ENCODE measurements around the gene SLC24A3. TPM values are rescaled to one million over a fixed set of nuclear protein-coding genes. Genes with fewer than 3 reads are reported as not detected.
A peak's percentile ranks its signal among the peaks of the same experiment; 100 is the strongest.

Gene SLC24A3
- total and polyA plus RNA-seq, 2 of the 13 experiments (the other 11 are each of a cell fraction or from before 2014, with no cell fraction given), result not detected

DNA sequence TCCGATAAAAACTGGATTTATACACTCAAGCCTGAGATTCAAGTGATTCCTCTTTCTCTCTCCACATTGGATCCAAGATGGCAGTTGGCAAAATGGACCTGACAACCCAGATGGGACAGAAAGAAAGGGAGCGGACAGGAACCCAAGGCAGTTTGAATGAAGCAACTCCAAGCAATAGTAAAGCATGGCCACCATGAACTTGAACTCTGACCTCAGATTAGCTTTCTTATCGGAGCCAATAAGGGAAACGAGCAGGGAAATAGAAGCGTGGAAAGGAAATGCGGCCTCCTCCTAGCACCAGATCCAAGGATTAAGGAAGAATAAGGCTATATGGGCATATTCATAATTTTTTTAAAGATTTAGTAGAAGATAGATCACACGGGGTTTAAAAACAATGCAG is 332.2 kb downstream of the SLC24A3 start (continued):
- TF ChIP-seq ETV5 (CRISPR knock-in tag; IDR thresholded peaks at IDR 0.05; ENCODE audit: borderline replicate concordance) (no peak), TAF1 (CRISPR knock-in tag; IDR thresholded peaks at IDR 0.05) (no peak), SP2 (CRISPR knock-in tag; IDR thresholded peaks at IDR 0.05) (no peak), ZFP41 (CRISPR knock-in tag; IDR thresholded peaks at IDR 0.05; ENCODE audit: borderline replicate concordance) (no peak), HES4 (CRISPR knock-in tag; IDR thresholded peaks at IDR 0.05; ENCODE audit: borderline replicate concordance) (no peak)
- TF ChIP-seq, protein P1, sequence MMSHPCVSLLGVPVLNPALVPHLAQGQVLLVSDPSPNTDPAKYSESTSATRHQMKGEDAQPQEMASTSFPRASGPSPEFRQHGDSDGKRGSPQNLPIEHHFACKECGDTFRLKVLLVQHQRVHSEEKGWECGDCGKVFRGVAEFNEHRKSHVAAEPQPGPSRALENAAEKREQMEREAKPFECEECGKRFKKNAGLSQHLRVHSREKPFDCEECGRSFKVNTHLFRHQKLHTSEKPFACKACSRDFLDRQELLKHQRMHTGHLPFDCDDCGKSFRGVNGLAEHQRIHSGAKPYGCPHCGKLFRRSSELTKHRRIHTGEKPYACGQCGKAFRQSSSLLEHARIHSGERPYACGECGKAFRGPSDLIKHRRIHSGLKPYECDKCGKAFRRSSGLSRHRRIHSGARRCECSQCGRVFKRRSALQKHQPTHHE (CRISPR knock-in tag; IDR thresholded peaks at IDR 0.05; ENCODE audit: borderline replicate concordance), result no peak
- TF ChIP-seq, protein P2, sequence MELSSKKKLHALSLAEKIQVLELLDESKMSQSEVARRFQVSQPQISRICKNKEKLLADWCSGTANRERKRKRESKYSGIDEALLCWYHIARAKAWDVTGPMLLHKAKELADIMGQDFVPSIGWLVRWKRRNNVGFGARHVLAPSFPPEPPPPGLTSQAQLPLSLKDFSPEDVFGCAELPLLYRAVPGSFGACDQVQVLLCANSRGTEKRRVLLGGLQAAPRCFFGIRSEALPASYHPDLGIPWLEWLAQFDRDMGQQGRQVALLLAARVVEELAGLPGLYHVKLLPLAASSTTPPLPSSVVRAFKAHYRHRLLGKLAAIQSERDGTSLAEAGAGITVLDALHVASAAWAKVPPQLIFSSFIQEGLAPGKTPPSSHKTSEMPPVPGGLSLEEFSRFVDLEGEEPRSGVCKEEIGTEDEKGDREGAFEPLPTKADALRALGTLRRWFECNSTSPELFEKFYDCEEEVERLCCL (CRISPR knock-in tag; IDR thresholded peaks at IDR 0.05; ENCODE audit: borderline replicate concordance), result no peak

DNA sequence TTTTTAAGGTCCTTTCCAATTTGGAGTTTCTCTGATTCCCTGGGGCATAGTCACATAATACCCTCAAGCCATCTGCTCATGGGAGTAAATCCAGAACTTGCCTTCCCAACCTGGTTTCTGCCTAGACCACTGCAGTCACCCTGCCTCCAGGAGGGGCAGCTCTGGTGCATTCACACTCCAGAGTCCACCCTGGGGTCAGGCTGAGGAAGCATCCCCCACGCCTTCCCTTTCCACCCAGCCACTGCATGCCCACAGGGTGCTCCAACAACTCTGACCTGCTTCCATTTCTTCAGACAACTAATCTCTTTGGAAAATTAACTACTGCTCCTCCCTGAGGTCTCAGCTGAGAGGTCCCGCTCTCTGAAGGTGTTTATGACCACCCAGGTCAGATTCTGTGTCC is 334.2 kb downstream of the SLC24A3 start:
- peak; percentile 97 for TF ChIP-seq ZSCAN20 (CRISPR knock-in tag; IDR thresholded peaks at IDR 0.05; ENCODE audit: borderline replicate concordance)
- TF ChIP-seq, protein P3, sequence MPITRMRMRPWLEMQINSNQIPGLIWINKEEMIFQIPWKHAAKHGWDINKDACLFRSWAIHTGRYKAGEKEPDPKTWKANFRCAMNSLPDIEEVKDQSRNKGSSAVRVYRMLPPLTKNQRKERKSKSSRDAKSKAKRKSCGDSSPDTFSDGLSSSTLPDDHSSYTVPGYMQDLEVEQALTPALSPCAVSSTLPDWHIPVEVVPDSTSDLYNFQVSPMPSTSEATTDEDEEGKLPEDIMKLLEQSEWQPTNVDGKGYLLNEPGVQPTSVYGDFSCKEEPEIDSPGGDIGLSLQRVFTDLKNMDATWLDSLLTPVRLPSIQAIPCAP (CRISPR knock-in tag; IDR thresholded peaks at IDR 0.05; ENCODE audit: low read depth), result no peak
- no peak for ATAC-seq

More for the DNA sequence above, 334.2 kb downstream of the SLC24A3 start:
- H3K27me3 ChIP-seq (ENCODE audit: control insufficient read depth in 1 of 2, insufficient read depth in 2 of 2, low read length in 2 of 2), result peaks cover 0 to 16% of the 10 kb centered on the region in 2 experiments; a peak in 2 of 5 replicates
- no peak for DNase-seq (ENCODE audit: low spot score)
- POLR2A ChIA-PET, result no interaction called here
- H3K4me1 ChIP-seq (ENCODE audit: insufficient read depth, low read length), result no peaks in the 10 kb centered on the region
- intact Hi-C loops (cut with micrococcal nuclease; ENCODE audit: unreplicated experiment), result no loop called here
- no peak overlapping the region for H2AFZ ChIP-seq (ENCODE audit: low read length)
- CTCF ChIA-PET (ENCODE audit: low intra/inter-chr PET ratio, low total read pairs), result no interaction called here
- H3K27ac ChIP-seq (ENCODE audit: extremely low read length, insufficient read depth, low read length), result no peak overlapping the region
- no peak overlapping the region for H3K4me2 ChIP-seq (ENCODE audit: low read depth, low read length)
- H3K79me2 ChIP-seq (ENCODE audit: insufficient read depth, low read length), result no peaks in the 10 kb centered on the region
- no TSS peak for BruUV-seq (replicated peaks)
- in situ Hi-C loops (cut with HindIII; ENCODE audit: extremely low pct_ligation_motif_present, low pct_unique_long_range_greater_than_20kb), result no loop called here
- FAIRE-seq, result no peak
- H3K9ac ChIP-seq (ENCODE audit: insufficient read depth, low read depth, low read length), result no peak overlapping the region
- no peaks in the 10 kb centered on the region for H3K9me3 ChIP-seq (ENCODE audit: low read length)
- no peaks in the 10 kb centered on the region for H3K36me3 ChIP-seq (replicated peaks in 1 of 2; ENCODE audit: control insufficient read depth in 1 of 2, insufficient read depth in 2 of 2, low read length in 2 of 2)
- H4K20me1 ChIP-seq (ENCODE audit: insufficient read depth, low read length), result no peaks in the 10 kb centered on the region
- 6% methylated on average over 2 of the region's 2 CpGs for WGBS (ENCODE audit: low lambda C conversion rate)
- no peak overlapping the region for H3K4me3 ChIP-seq (replicated peaks in 1 of 3; ENCODE audit: insufficient read depth in 1 of 3, low read depth in 2 of 3, low read length in 3 of 3)
